ENCODE data around the gene EEA1. TPM values are rescaled to one million over a fixed set of nuclear protein-coding genes. Genes with fewer than 3 reads are reported as not detected.

EEA1 gene
- polyA plus RNA-seq, 2 of the 4 experiments (the other 2 are of a cell fraction) = 6.6 to 8.1 TPM

DNA sequence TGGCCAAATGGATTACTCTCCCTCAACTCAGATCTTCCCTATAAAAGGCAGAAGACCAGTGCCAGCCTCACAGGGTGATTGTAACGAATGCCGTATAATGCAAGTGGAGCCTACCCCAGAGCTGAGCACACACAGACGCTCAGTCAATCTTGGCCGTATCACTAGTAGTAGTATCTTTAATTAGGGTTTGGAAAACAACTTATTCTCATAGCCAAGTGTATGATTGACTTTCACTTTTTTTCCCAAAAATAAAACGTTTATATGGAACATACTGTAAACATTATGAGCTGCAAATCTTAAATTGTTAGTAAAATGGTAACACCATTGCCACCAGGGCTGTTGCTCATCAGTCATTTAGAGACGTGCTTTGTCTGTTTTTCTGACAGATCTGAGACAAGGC lies 195.9 kb downstream of the EEA1 start (continued):
- TF ChIP-seq NFE2L2 (conservative IDR thresholded peaks at IDR 0.05; ENCODE audit: low read length) (no peak), KDM1A (IDR thresholded peaks at IDR 0.05; ENCODE audit: low read depth) (no peak), EHF (CRISPR knock-in tag; IDR thresholded peaks at IDR 0.05) (no peak), PHF8 (IDR thresholded peaks at IDR 0.05; ENCODE audit: borderline replicate concordance, low read depth) (no peak)
- TF ChIP-seq, protein P1, sequence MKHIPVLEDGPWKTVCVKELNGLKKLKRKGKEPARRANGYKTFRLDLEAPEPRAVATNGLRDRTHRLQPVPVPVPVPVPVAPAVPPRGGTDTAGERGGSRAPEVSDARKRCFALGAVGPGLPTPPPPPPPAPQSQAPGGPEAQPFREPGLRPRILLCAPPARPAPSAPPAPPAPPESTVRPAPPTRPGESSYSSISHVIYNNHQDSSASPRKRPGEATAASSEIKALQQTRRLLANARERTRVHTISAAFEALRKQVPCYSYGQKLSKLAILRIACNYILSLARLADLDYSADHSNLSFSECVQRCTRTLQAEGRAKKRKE (CRISPR knock-in tag; IDR thresholded peaks at IDR 0.05; ENCODE audit: low read depth) = no peak

DNA sequence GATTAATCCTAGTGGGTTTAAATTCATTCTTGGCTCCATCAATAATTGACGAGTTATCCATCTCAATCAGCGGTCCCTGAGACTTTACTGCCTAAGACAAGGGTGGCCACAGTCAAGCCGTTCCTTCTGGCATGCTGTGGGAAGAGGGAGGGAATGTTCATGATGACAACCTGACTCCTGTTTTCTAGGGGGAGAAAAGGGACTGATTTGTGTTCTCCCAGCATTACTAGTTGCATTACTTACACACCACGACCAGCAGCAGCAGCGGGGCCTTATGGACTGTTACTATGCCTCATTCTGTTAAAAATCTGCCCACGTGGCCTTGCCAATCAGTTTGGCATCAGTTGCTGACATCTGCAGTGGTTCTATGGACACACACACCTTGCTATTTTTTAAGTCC lies 196.4 kb downstream of the EEA1 start:
- no peaks in the 10 kb centered on the region for H3K4me1 ChIP-seq
- H3K9me3 ChIP-seq = no peaks in the 10 kb centered on the region
- no peak for DNase-seq (ENCODE audit: low read depth in 1 of 2, low spot score in 1 of 2)
- no peak overlapping the region for H3K4me2 ChIP-seq
- ChIA-PET CTCF (interaction anchor here (0.5 to 1.1 kb wide), 2 partner anchors 11 to 1351 kb away, joined by 3 read pairs; no protein-coding TSS in a partner anchor), POLR2A (no interaction called here)
- FAIRE-seq = no peak
- no peak for ATAC-seq
- no peak overlapping the region for H3K27ac ChIP-seq
- no peak for TF ChIP-seq KDM5A (IDR thresholded peaks at IDR 0.05)
- TF ChIP-seq, protein P2, sequence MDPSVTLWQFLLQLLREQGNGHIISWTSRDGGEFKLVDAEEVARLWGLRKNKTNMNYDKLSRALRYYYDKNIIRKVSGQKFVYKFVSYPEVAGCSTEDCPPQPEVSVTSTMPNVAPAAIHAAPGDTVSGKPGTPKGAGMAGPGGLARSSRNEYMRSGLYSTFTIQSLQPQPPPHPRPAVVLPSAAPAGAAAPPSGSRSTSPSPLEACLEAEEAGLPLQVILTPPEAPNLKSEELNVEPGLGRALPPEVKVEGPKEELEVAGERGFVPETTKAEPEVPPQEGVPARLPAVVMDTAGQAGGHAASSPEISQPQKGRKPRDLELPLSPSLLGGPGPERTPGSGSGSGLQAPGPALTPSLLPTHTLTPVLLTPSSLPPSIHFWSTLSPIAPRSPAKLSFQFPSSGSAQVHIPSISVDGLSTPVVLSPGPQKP (IDR thresholded peaks at IDR 0.05; ENCODE audit: low read depth, low read length) = no peak
- TF ChIP-seq, protein P3, sequence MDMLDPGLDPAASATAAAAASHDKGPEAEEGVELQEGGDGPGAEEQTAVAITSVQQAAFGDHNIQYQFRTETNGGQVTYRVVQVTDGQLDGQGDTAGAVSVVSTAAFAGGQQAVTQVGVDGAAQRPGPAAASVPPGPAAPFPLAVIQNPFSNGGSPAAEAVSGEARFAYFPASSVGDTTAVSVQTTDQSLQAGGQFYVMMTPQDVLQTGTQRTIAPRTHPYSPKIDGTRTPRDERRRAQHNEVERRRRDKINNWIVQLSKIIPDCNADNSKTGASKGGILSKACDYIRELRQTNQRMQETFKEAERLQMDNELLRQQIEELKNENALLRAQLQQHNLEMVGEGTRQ (IDR thresholded peaks at IDR 0.05) = no peak
- no peak for TF ChIP-seq HOXB13 (CRISPR knock-in tag; IDR thresholded peaks at IDR 0.05; ENCODE audit: low read depth)
- no peak for TF ChIP-seq FOSL2 (IDR thresholded peaks at IDR 0.05)
- no peak for TF ChIP-seq FOSL2 (CRISPR knock-in tag; IDR thresholded peaks at IDR 0.05)
- TF ChIP-seq, protein P4, sequence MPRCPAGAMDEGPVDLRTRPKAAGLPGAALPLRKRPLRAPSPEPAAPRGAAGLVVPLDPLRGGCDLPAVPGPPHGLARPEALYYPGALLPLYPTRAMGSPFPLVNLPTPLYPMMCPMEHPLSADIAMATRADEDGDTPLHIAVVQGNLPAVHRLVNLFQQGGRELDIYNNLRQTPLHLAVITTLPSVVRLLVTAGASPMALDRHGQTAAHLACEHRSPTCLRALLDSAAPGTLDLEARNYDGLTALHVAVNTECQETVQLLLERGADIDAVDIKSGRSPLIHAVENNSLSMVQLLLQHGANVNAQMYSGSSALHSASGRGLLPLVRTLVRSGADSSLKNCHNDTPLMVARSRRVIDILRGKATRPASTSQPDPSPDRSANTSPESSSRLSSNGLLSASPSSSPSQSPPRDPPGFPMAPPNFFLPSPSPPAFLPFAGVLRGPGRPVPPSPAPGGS (IDR thresholded peaks at IDR 0.05) = no peak
- no peak for TF ChIP-seq HEYL (CRISPR knock-in tag; IDR thresholded peaks at IDR 0.05)
- no peak for TF ChIP-seq SREBF2 (IDR thresholded peaks at IDR 0.05)
- TF ChIP-seq, protein P5, sequence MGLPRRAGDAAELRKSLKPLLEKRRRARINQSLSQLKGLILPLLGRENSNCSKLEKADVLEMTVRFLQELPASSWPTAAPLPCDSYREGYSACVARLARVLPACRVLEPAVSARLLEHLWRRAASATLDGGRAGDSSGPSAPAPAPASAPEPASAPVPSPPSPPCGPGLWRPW (IDR thresholded peaks at IDR 0.05) = no peak
- TF ChIP-seq RARB (CRISPR knock-in tag; IDR thresholded peaks at IDR 0.05) = no peak
- TF ChIP-seq ZSCAN20 (CRISPR knock-in tag; IDR thresholded peaks at IDR 0.05) = no peak
- TF ChIP-seq RFX5 (IDR thresholded peaks at IDR 0.05) = no peak
- TF ChIP-seq, protein P6, sequence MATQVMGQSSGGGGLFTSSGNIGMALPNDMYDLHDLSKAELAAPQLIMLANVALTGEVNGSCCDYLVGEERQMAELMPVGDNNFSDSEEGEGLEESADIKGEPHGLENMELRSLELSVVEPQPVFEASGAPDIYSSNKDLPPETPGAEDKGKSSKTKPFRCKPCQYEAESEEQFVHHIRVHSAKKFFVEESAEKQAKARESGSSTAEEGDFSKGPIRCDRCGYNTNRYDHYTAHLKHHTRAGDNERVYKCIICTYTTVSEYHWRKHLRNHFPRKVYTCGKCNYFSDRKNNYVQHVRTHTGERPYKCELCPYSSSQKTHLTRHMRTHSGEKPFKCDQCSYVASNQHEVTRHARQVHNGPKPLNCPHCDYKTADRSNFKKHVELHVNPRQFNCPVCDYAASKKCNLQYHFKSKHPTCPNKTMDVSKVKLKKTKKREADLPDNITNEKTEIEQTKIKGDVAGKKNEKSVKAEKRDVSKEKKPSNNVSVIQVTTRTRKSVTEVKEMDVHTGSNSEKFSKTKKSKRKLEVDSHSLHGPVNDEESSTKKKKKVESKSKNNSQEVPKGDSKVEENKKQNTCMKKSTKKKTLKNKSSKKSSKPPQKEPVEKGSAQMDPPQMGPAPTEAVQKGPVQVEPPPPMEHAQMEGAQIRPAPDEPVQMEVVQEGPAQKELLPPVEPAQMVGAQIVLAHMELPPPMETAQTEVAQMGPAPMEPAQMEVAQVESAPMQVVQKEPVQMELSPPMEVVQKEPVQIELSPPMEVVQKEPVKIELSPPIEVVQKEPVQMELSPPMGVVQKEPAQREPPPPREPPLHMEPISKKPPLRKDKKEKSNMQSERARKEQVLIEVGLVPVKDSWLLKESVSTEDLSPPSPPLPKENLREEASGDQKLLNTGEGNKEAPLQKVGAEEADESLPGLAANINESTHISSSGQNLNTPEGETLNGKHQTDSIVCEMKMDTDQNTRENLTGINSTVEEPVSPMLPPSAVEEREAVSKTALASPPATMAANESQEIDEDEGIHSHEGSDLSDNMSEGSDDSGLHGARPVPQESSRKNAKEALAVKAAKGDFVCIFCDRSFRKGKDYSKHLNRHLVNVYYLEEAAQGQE (IDR thresholded peaks at IDR 0.05) = no peak
- no peak for TF ChIP-seq KDM1A (IDR thresholded peaks at IDR 0.05; ENCODE audit: low read depth)
- no peak for TF ChIP-seq EP300 (IDR thresholded peaks at IDR 0.05)
- TF ChIP-seq CEBPB (IDR thresholded peaks at IDR 0.05) = no peak
- 57% methylated on average over 6 of the region's 6 CpGs for WGBS (ENCODE audit: missing lambda C conversion rate)
- H3K4me3 ChIP-seq = no peak overlapping the region

Data from A549 (cell line).